Peyer's patch (tissue), 4 donors: Measurements from ENCODE around the gene ANO2. TPM values are rescaled to one million over a fixed set of nuclear protein-coding genes. Genes with fewer than 3 reads are reported as not detected.
A peak's percentile ranks its signal among the peaks of the same experiment; 100 is the strongest.

Source experiments
- DNase-seq, 3 donors: peaks; one replicate each; pipeline ENCODE4 v3.0.0-alpha.2; 2017 to 2019
- H3K27ac ChIP-seq, 4 donors: fragments of 200-600 bp; sonication (generic); one replicate each; pipeline ENCODE4 v1.5.1; 2016 to 2019
- H3K27me3 ChIP-seq, 2 donors: fragments of 200-600 bp; sonication (generic); one replicate each; pipeline ENCODE4 v1.5.1; 2019
- H3K36me3 ChIP-seq, 3 donors: fragments of 200-600 bp; sonication (generic); one replicate each; pipeline ENCODE4 v1.5.1; 2016 to 2019
- H3K4me1 ChIP-seq, 4 donors: fragments of 200-600 bp; sonication (generic); one replicate each; pipeline ENCODE4 v1.5.1; 2016 to 2019
- H3K4me3 ChIP-seq, 4 donors: fragments of 200-600 bp; sonication (generic); 1 replicate in 3 of 4; 2 replicates in 1 of 4; pipeline ENCODE4 v1.5.1; 2016 to 2019; ENCODE audit warnings: mild to moderate bottlenecking in 1 of 4
- H3K9me3 ChIP-seq, 4 donors: fragments of 200-600 bp; sonication (generic); one replicate each; pipeline ENCODE4 v1.5.1; 2016 to 2019; ENCODE audit warnings: mild to moderate bottlenecking in 1 of 4
- CTCF ChIP-seq, 6 experiments: fragments of 450-650 bp in 4 of 6; fragments of 200-600 bp in 2 of 6; sonication (generic) in 1 of 6; IDR thresholded peaks; one replicate each; pipeline ENCODE4 v1.5.1; 2017 to 2019; ENCODE audit warnings: antibody characterized with exemption in 6 of 6, mild to moderate bottlenecking in 3 of 6, moderate library complexity in 1 of 6
- POLR2A ChIP-seq, 2 donors: fragments of 450-650 bp; IDR thresholded peaks; one replicate each; pipeline ENCODE4 v1.5.1; 2017; ENCODE audit warnings: antibody characterized with exemption in 2 of 2, mild to moderate bottlenecking in 2 of 2, moderate library complexity in 2 of 2
- total RNA-seq, 4 donors: library from RNA; depleted of rRNA; stranded (reverse); fragments of >200 nt; gene quantifications; one replicate each; pipeline ENCODE4 v1.1.0, GENCODE V29; 2016

ANO2 gene
- total RNA-seq, 4 donors from 2014 or later = 0.53 to 23.9 (median 5.8) TPM

GRCh38 chr12:5907807-5908206, 37.3 kb downstream of the ANO2 start:
- Histone ChIP-seq H3K27me3 (no peaks in the 10 kb centered on the region), H3K27ac (no peak overlapping the region), H3K4me3 (no peak overlapping the region), H3K4me1 (no peaks in the 10 kb centered on the region), H3K9me3 (no peaks in the 10 kb centered on the region), H3K36me3 (no peaks in the 10 kb centered on the region)
- no peak for TF ChIP-seq POLR2A (IDR thresholded peaks at IDR 0.05)
- TF ChIP-seq CTCF (IDR thresholded peaks at IDR 0.05) = no peak
- DNase-seq = peak in 1 of 3 donors; percentile 22

GRCh38 chr12:5905757-5906156, 39.3 kb downstream of the ANO2 start:
- no peak overlapping the region for H3K27ac ChIP-seq
- no peaks in the 10 kb centered on the region for H3K4me1 ChIP-seq
- no peaks in the 10 kb centered on the region for H3K36me3 ChIP-seq
- no peak overlapping the region for H3K4me3 ChIP-seq
- H3K27me3 ChIP-seq = no peaks in the 10 kb centered on the region
- no peak for TF ChIP-seq POLR2A (IDR thresholded peaks at IDR 0.05)
- TF ChIP-seq CTCF (IDR thresholded peaks at IDR 0.05) = no peak
- H3K9me3 ChIP-seq = no peaks in the 10 kb centered on the region
- peak in 1 of 3 donors; percentile 8 for DNase-seq

DNA sequence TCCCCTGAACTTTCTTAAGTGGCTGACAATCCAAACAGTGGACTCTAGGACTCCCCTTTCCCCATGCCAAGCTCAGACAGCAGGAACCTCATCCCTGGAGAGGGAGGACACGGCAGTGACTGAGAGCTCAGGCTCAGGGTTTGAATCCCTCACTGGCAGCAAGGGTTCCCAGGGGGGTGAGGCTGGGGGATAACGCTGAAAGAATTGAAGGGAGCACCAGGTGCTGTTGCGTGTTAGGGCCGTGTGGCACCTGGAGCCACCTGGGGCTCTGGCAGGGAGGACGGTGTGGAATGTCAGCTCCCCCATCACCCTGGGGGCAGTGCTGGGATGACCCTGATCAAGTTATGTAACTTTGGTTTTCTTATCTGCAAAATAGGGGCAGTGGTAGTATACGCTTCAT, 40.1 kb downstream of the ANO2 start:
- Histone ChIP-seq H3K36me3 (no peaks in the 10 kb centered on the region), H3K9me3 (no peaks in the 10 kb centered on the region), H3K4me1 (no peaks in the 10 kb centered on the region), H3K27ac (no peak overlapping the region), H3K27me3 (no peaks in the 10 kb centered on the region), H3K4me3 (no peak overlapping the region)
- no peak for DNase-seq
- no peak for TF ChIP-seq CTCF (IDR thresholded peaks at IDR 0.05)
- TF ChIP-seq POLR2A (IDR thresholded peaks at IDR 0.05) = no peak

DNA sequence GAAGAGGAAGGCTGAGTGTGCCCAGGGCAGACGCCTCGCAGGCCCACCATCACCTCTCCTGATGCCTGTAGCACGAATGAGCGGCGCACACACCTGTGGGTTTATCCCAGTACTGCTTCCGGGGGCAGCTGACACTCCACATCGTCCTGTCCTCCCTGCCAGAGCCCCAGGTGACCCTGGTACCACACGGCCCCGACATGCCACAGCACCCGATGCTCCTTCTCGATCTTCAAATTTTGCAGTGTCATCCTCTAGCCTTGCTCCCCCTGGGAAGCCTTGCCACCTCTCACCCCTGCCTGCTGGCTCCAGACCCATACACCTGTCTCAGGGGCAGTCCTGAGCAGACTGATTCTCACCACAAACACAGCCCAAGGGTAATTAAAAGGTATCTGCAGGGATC, 40.6 kb downstream of the ANO2 start:
- Histone ChIP-seq H3K27me3 (no peaks in the 10 kb centered on the region), H3K4me3 (no peak overlapping the region), H3K4me1 (no peaks in the 10 kb centered on the region), H3K27ac (no peak overlapping the region), H3K36me3 (no peaks in the 10 kb centered on the region), H3K9me3 (no peaks in the 10 kb centered on the region)
- TF ChIP-seq CTCF (IDR thresholded peaks at IDR 0.05) (no peak), POLR2A (IDR thresholded peaks at IDR 0.05) (no peak)
- no peak for DNase-seq

DNA sequence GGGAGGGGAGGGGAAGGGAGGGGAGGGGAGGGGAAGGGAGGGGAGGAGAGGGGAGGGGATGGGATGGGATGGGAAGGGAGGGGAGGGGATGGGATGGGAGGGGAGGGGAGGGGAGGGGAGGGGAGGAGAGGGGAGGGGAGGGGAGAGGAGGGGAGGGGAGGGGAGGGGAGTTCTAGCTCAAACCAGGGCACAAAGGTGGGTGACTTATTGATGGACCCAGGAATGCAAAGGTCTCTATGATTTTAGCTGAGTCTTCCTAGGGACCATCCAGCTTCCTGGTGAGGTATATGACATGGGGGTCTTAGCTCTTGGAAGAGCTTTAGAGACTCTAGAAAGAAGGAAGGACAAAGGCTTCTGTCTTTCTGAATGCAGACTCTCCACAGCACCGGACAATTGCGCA, 42.3 kb downstream of the ANO2 start:
- Histone ChIP-seq H3K36me3 (no peaks in the 10 kb centered on the region), H3K27ac (no peak overlapping the region), H3K4me1 (no peaks in the 10 kb centered on the region), H3K9me3 (no peaks in the 10 kb centered on the region), H3K4me3 (no peak overlapping the region), H3K27me3 (no peaks in the 10 kb centered on the region)
- DNase-seq = no peak
- TF ChIP-seq CTCF (IDR thresholded peaks at IDR 0.05) = no peak
- no peak for TF ChIP-seq POLR2A (IDR thresholded peaks at IDR 0.05)

DNA sequence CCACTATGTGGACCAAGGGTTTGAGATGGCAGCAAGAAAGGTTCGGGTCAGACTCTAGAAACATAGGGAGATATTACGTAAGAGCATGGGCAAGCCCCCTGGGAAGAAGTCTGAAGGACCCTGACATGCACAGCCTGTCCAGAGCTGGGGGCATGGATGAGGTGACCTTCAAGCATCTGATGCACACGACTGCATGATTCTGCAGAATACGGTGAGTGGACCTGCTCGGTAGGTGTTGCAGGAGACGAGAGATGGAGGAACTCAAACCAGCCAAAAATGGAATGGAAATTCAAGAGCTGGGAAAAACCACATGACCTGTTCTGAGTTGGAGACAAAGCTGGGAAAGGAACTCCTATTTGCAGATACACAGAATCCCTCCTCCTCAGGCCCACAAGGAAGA, 43.6 kb downstream of the ANO2 start:
- no peak for TF ChIP-seq CTCF (IDR thresholded peaks at IDR 0.05)
- TF ChIP-seq POLR2A (IDR thresholded peaks at IDR 0.05) = no peak

More for the DNA sequence above, 43.6 kb downstream of the ANO2 start:
- no peaks in the 10 kb centered on the region for H3K4me1 ChIP-seq
- peaks cover 0 to 3% of the 10 kb centered on the region in 2 donors for H3K27me3 ChIP-seq
- H3K27ac ChIP-seq = no peak overlapping the region
- no peaks in the 10 kb centered on the region for H3K9me3 ChIP-seq
- DNase-seq = no peak
- no peaks in the 10 kb centered on the region for H3K36me3 ChIP-seq
- no peak overlapping the region for H3K4me3 ChIP-seq
